Esophagus muscularis mucosa (tissue), 4 donors: Measurements from ENCODE around the gene POLA2. TPM values are rescaled to one million over a fixed set of nuclear protein-coding genes. Genes with fewer than 3 reads are reported as not detected.
A peak's percentile ranks its signal among the peaks of the same experiment; 100 is the strongest.

Experiments
- DNase-seq: peaks from one replicate; pipeline ENCODE4 v3.0.0-alpha.2; 2017; ENCODE audit errors: extremely low spot score
- H3K27ac ChIP-seq, 4 donors: fragments of 200-600 bp; sonication (generic); replicated peaks in 1 of 4; 1 replicate in 3 of 4; 2 replicates in 1 of 4; pipeline ENCODE4 v1.5.1; 2016 to 2019; ENCODE audit warnings: mild to moderate bottlenecking in 1 of 4
- H3K27me3 ChIP-seq, 4 donors: fragments of 200-600 bp; sonication (generic); one replicate each; pipeline versions ENCODE4 v1.5.1 to v1.6.0; 2016 to 2019
- H3K36me3 ChIP-seq, 4 donors: fragments of 200-600 bp; sonication (generic); one replicate each; pipeline ENCODE4 v1.5.1; 2016 to 2019
- H3K4me1 ChIP-seq, 4 donors: fragments of 200-600 bp; sonication (generic); one replicate each; pipeline ENCODE4 v1.5.1; 2016 to 2019
- H3K4me3 ChIP-seq, 4 donors: fragments of 200-600 bp; sonication (generic); 1 replicate in 2 of 4; 2 replicates in 2 of 4; pipeline ENCODE4 v1.5.1; 2016 to 2019; ENCODE audit warnings: mild to moderate bottlenecking in 4 of 4, moderate library complexity in 1 of 4
- H3K9me3 ChIP-seq, 4 donors: fragments of 200-600 bp; sonication (generic); 1 replicate in 3 of 4; 2 replicates in 1 of 4; pipeline ENCODE4 v1.5.1; 2016 to 2019
- EP300 ChIP-seq: sonication (generic); formaldehyde crosslinking; IDR thresholded peaks from one replicate; pipeline ENCODE4 v1.6.1; 2017; ENCODE audit warnings: antibody characterized with exemption
- POLR2A ChIP-seq: fragments of 450-650 bp; IDR thresholded peaks from one replicate; pipeline ENCODE4 v1.6.1; 2017; ENCODE audit warnings: antibody characterized with exemption, moderate library complexity, mild to moderate bottlenecking, low read depth
- POLR2AphosphoS5 ChIP-seq, 2 donors: sonication (generic); formaldehyde crosslinking; IDR thresholded peaks; one replicate each; pipeline ENCODE4 v1.6.1; 2017; ENCODE audit warnings: antibody characterized with exemption in 2 of 2
- WGBS: methylation state at CpG from one replicate; pipeline ENCODE4 v1.1.5; 2018; 5-methylcytosine and 5-hydroxymethylcytosine counted together
- intact Hi-C: fragments of 100-400 bp; cut with DNase I; formaldehyde crosslinking; loops from one replicate; pipeline ENCODE4 v1.15.1; 2023
- total RNA-seq, 4 donors: library from RNA; depleted of rRNA; stranded (reverse); fragments of >200 nt; gene quantifications; one replicate each; pipeline versions ENCODE4 v1.1.0 to v1.2.1, GENCODE V29; 2016
- TF ChIP-seq, protein P1 (sequence below), 3 experiments: fragments of 200-600 bp in 2 of 3; fragments of 450-650 bp in 1 of 3; sonication (generic) in 2 of 3; IDR thresholded peaks; one replicate each; pipeline ENCODE4 v1.5.1; 2017 to 2019; ENCODE audit warnings: antibody characterized with exemption in 3 of 3, mild to moderate bottlenecking in 2 of 3, moderate library complexity in 1 of 3

The POLA2 gene
- total RNA-seq, 4 donors from 2014 or later = 14.7 to 26.6 (median 17.3) TPM

- Histone ChIP-seq H3K4me1 (peaks cover 36 to 76% (median 69%) of the 10 kb centered on the region in 4 donors), H3K4me3 (no peak overlapping the region), H3K27ac (peak overlapping the region in 2 of 4 donors; percentile 22 to 51), H3K36me3 (peaks cover 0 to 3% (median 0%) of the 10 kb centered on the region in 4 donors), H3K27me3 (no peaks in the 10 kb centered on the region), H3K9me3 (no peaks in the 10 kb centered on the region)
- DNase-seq = no peak
- TF ChIP-seq POLR2AphosphoS5 (IDR thresholded peaks at IDR 0.05) = no peak
- TF ChIP-seq POLR2A = no peak
- TF ChIP-seq EP300 = no peak
- TF ChIP-seq, protein P1, sequence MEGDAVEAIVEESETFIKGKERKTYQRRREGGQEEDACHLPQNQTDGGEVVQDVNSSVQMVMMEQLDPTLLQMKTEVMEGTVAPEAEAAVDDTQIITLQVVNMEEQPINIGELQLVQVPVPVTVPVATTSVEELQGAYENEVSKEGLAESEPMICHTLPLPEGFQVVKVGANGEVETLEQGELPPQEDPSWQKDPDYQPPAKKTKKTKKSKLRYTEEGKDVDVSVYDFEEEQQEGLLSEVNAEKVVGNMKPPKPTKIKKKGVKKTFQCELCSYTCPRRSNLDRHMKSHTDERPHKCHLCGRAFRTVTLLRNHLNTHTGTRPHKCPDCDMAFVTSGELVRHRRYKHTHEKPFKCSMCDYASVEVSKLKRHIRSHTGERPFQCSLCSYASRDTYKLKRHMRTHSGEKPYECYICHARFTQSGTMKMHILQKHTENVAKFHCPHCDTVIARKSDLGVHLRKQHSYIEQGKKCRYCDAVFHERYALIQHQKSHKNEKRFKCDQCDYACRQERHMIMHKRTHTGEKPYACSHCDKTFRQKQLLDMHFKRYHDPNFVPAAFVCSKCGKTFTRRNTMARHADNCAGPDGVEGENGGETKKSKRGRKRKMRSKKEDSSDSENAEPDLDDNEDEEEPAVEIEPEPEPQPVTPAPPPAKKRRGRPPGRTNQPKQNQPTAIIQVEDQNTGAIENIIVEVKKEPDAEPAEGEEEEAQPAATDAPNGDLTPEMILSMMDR (IDR thresholded peaks at IDR 0.05) = no peak
- intact Hi-C loops = no loop called here
- 87% methylated on average over 6 of the region's 6 CpGs for WGBS
Observed at GRCh38 chr11:65307298-65308229, 45.8 kb downstream of the POLA2 start.

DNA sequence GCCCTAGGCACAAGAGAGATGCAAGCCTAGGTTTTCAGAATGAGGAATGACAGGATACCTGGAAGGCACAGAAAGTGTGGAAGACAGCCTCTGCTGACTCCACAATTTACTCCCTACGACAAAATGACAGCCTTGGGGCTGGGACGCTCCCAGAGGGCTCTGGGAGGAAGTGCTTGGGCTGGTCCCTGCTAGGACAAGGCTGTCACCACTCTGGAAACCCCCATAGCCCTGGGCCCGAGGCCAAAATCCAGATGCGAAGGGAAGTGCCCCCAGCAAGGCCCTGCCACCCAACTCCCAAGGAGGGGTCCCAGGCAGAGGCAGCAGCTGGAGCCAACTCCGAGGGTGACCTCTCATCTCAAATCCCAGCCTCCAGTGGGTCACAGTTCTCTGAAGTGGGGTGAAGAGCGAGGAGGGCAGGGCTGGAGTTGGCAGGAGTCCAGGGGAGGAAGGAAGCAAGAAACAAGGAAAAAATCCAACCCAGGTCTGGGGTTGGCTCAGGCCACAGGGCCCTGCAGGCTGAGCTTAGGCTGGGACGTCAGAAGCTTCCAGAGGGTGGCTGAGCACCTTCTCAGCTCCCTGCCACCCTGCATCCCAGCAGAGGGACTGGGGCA, 46.6 kb downstream of the POLA2 start:
- Histone ChIP-seq H3K4me1 (peaks cover 38 to 81% (median 75%) of the 10 kb centered on the region in 4 donors), H3K4me3 (no peak overlapping the region)

GRCh38 chr11:65309006-65309405, 47.2 kb downstream of the POLA2 start:
- WGBS = 65% methylated on average over 2 of the region's 5 CpGs
- no peaks in the 10 kb centered on the region for H3K9me3 ChIP-seq
- H3K36me3 ChIP-seq = no peaks in the 10 kb centered on the region
- intact Hi-C loops = no loop called here
- no peak for DNase-seq
- H3K4me3 ChIP-seq = no peak overlapping the region
- TF ChIP-seq, protein P1 (IDR thresholded peaks at IDR 0.05) = no peak
- TF ChIP-seq POLR2A (no peak), EP300 (no peak), POLR2AphosphoS5 (IDR thresholded peaks at IDR 0.05) (no peak)
- peaks cover 44 to 87% (median 82%) of the 10 kb centered on the region in 4 donors for H3K4me1 ChIP-seq
- peak overlapping the region; percentile 7 to 51 (median 31) for H3K27ac ChIP-seq
- no peaks in the 10 kb centered on the region for H3K27me3 ChIP-seq

More for the DNA sequence above, 46.6 kb downstream of the POLA2 start:
- WGBS = 44% methylated on average over 7 of the region's 7 CpGs
- H3K9me3 ChIP-seq = no peaks in the 10 kb centered on the region
- no peak for DNase-seq
- intact Hi-C loops = no loop called here
- H3K36me3 ChIP-seq = peaks cover 0 to 3% (median 0%) of the 10 kb centered on the region in 4 donors
- H3K27ac ChIP-seq = peak overlapping the region; percentile 7 to 51 (median 31)
- TF ChIP-seq POLR2A (no peak), POLR2AphosphoS5 (IDR thresholded peaks at IDR 0.05) (no peak), EP300 (no peak)
- TF ChIP-seq, protein P1 (IDR thresholded peaks at IDR 0.05) = no peak
- no peaks in the 10 kb centered on the region for H3K27me3 ChIP-seq

- Histone ChIP-seq H3K36me3 (no peaks in the 10 kb centered on the region), H3K27ac (peak overlapping the region in 3 of 4 donors; percentile 13 to 40 (median 17)), H3K27me3 (no peaks in the 10 kb centered on the region), H3K4me1 (peaks cover 47 to 82% (median 79%) of the 10 kb centered on the region in 4 donors), H3K9me3 (no peaks in the 10 kb centered on the region), H3K4me3 (no peak overlapping the region)
- TF ChIP-seq EP300 (no peak), POLR2AphosphoS5 (IDR thresholded peaks at IDR 0.05) (no peak), POLR2A (no peak)
- TF ChIP-seq, protein P1 (IDR thresholded peaks at IDR 0.05) = no peak
- no peak for DNase-seq
- WGBS = 86% methylated on average over 3 of the region's 10 CpGs
- intact Hi-C loops = no loop called here
Observed at GRCh38 chr11:65310215-65310614, 48.5 kb downstream of the POLA2 start.
